Activated CD8-positive, alpha-beta memory T cell treated with anti-CD3 and anti-CD28 coated beads for 24 hours (primary cell): Measurements from ENCODE around the gene KAT2A.
A peak's percentile ranks its signal among the peaks of the same experiment; 100 is the strongest.

Experiments
- DNase-seq: peaks from one replicate; pipeline ENCODE4 v3.0.0-alpha.2; 2020

The KAT2A gene

GRCh38 chr17:42112552-42113176, 8.5 kb downstream of the KAT2A start, which contains the start of gene DHX58:
Gene DHX58, minus strand, starts transcription at chr17:42112714. Its CDS starts 822 bp downstream, at chr17:42111892.
- DNase-seq = peak; percentile 87

GRCh38 chr17:42111871-42112551, 9.2 kb downstream of the KAT2A start:
- peak; percentile 77 for DNase-seq

DNA sequence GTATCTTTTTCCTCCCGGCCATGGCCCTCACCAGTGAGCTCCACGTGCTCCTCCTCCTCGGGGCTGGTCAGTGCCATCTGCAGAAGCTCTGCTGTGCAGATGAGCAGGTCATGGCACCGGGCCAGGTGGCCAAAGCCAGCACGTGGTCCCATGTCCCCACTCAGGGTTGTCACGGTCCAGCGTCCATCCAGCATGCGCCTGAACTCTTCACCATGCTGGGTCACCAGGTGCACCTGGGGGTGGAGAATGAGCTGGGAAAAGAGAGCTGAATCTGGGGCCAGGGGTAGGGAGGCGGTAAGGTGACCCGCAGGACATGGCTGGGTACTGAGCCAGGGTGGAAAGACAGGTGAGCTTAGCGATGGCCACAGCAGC, 9.9 kb downstream of the KAT2A start:
- DNase-seq = no peak

DNA sequence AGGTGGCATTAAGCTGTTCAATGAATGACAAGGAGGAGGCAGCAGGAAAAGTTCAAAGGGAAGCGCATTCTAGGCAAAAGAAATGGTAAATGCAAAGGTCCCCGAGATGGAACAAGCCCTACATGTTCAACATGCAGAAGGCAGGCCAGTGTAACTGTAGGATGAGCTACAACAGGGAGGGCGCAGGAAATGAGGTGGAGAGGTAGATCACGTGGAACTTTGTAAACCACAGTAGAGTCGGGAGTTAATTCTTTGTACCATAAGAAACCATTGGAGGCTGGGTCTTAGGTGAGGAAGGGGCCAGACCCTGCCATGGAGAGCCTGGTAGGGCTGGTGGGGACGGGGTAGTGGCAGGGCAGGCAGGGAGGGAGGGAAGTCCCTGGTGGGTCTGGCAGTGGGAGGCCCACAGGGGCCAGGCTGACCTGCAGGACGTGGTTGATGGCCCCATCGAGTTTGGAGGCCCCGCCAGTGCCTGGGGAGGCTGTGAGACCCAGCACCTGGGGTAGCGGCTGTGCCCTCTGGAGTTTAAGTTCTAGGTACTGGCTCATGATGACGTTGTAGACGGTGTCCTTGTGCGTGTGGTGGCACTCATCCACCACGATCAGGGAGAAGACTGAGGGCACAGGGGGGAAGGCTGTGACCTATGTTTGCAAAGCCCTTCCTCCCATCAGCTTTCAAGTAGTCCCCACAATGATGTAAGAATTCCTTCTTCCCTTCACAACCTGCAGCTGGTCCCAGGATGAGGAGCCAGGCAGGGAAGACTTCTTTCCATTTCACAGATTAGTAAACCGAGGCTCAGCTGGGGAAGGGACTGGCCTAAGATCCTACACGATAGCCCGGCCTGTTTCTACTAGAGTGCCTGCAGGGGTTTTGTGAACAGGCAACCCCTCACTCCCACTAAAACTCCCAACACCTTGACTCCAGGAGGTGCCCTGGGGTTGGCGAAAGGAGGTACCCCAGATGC, 10.6 kb downstream of the KAT2A start:
- DNase-seq = no peak

- no peak for DNase-seq
These were observed 12.1 kb downstream of the KAT2A start for GRCh38 chr17:42109086-42109485.

GRCh38 chr17:42107597-42108576, 13.3 kb downstream of the KAT2A start:
- DNase-seq = peak; percentile 99

DNA sequence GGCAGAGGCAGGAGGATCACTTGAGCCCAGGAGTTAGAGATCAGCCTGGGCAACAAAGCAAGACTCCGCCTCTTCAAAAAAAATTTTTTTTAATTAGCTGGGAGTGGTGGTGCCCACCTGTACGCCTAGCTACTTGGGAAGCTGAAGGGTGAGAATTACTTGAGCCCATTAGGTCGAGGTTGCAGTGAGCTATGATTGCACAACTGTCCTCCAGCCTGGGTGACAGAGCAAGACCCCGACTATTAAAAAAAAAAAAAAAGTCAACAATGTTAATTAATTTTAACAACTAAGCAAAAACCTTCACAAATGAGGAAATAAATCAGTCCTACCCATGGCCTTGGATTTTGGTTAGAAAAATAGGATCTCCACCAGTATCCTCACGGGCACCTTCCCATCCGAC, 14.0 kb downstream of the KAT2A start:
- DNase-seq = no peak

DNA sequence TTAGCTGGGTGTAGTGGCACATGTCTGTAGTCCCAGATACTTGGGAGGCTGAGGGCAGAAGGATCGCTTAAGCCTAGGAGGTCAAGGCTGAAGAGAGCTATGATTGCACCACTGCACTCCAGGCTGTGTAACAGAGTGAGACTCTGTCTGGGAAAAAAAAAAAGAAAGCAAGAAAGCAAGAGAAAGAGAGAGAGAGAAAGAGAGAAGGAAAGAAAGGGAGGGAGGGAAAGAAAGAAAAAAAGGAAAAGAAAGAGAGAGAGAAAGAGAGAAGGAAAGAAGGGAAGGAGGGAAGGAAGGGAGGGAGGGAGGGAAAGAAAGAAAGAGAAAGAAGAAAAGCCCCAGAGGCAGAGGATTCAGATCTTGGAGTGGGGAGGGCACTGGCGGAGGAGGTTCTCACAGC, 15.2 kb downstream of the KAT2A start:
- no peak for DNase-seq

GRCh38 chr17:42104264-42104663, 16.9 kb downstream of the KAT2A start:
- DNase-seq = no peak

GRCh38 chr17:42103221-42103954, 17.8 kb downstream of the KAT2A start:
- no peak for DNase-seq

- peak; percentile 90 for DNase-seq
These were observed 19.5 kb downstream of the KAT2A start for GRCh38 chr17:42101513-42102292.

DNA sequence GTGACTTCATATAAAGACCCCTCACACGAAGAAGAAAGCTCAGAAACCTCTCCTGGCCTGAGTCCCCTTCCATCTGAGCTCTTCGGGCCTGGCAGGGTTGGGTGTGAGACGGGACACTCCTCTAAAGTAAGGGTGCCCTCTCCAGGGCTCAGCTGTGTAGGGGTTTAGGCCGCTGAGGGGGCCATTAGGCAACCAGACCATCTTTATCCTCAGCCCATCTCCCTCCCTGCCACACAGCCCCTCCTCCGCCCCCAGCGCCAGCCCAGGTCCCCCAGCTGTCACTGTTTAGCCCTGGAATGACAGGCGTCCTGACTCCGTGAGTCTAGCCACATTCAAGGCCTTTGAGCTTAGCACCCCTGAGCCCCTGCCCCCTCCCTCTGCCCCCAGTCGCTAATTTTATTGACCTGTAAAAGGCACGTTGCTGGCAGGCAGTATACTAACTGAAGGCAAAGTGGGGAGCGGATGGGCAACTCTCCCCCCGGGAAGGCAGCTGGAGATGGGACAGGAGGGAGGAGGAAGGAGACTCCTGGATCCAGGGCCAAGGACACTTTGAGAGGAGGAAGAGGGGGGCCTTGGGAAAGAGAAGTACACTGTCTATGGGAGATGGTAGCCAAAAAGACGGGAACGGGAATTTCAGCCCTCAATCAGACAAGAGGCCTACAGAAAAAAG, 22.3 kb downstream of the KAT2A start:
- DNase-seq = no peak

DNA sequence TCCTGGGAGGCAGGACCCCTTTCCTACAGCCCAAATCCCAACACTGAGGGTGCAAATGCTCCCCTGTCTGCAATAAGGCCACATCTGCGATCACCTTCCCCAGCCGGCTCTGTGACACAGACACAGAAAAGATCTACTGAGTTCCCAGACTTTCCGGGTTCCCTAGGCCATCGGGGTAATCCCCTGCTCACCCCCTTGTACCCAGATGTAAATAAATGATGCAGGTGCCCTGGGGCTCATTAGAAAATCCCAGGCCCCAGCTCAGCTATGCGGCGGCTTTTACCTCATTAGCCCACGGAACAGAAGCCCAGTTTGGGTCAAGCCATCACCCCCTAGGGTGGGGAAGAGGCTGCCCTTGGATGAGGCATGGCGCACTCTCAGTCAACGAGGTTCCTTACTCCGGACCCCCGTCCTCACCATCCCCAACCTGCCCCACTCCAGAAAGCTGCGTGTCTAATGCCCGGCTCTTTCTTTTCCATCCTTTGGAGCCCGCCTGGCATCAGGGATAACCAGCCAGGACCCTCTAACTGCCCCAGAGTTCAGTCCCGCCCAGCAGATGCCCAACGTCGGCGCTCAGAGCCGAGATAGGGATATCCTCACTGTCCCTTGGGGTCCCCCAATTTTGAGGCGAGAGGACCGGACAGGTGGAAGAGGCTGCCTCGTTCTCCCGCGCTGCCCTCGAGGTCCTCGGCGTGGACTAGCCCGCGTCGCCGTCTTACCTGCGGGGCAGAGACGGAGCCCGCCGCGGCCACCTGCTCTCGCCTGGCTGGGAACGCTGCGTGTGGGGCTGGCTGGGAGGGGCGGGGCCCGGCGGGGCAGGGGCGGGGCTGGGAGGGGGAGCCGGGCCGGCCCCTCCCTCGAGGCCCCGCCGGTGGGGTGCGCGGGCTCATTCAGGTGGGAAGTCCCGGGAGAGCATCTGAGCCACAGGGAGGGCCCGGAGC, 23.2 kb downstream of the KAT2A start, which contains the start of gene ZNF385C:
Gene ZNF385C (minus strand): TSS at position 783 of the 941 bp plus-strand sequence. CDS start 35,417 bp downstream, outside the sequence.
- peak; percentile 74 for DNase-seq

DNA sequence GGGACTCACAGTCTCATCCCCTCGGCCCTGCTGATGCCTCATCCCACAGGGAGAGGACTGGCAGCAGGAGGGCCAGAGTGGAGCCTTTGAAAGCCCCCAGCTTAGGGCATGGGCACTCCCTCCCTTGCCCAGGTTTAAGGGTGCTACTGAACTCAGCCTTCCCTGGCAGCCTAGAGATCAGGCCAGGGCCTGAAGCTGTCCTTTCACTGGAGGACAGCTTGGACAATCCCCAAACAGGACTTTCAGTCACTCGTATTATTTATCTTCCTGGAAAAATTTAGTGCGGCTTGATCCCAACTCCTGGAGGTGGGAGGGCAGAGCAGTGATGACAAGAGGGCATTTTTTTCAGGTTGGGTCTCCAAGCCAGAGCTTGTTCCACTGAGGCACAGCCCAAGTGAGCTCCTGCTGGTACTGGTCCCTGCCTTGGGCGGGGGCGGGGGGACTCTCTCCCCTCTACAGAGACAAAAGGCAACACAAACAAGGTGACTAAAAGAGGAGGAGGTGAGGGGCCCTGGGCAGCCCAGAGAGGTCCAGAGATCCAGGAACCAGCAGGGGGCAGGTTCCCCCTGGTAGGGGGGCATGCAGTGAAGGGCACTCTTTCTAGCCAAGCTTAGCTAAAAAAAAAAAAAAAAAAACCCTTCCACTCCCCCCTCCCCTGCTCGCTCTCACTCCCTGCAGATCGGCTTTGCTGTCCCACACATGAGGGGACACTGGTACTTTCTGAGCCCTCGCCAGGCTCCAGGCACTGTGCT, 24.6 kb downstream of the KAT2A start:
- DNase-seq = no peak

DNA sequence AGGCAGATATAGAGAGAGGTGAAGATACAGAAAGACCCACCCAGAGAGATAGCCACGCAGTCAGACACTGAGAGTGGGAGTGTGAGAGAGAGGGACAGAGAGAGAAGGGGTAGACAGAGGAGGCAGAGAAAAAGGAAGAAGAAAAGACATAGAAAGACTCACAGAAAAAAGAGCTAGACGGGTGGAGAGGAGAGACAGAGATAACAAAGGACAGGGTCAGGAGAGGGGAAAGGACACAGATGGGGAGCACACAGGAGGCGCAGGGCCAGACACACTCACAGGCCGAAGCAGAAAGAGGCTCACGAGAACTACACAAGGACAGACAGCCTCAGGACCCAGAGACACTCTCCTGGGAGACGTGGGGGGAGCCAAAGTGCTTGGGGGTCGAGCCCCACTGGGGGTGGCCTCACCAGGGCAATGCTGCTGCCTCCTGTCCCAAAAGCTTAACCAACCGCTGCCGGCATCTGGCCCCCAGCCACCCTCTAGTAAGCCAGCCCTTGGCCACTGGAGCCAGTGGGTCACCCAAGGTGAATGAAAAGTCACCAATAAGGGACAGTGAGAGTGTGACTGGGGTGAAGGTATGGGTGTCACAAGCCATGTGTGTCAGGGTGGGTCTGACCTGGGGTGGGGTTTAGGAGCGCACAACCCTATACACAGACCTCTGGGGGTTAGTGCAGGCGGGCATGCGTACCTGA, 26.6 kb downstream of the KAT2A start:
- DNase-seq = no peak

DNA sequence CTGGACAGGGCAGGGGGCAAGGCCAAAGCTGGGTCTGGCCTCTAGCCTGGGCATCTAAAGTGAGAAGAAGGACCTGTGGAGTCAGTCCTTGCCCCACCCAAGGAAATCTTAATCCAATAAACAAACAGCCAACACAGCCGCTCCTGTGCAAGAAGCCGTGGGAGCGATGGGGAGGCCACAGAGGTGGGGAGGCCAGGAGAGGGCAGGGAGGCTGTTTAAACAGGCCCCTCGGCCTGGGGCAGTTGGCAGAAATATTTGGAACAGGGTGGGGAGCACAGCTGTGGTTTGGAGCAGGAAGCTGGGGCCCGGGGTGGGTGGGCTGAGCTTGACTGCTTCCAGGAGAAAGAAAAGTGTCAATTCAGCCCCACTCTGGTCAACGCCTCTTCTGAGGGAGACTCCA, 28.2 kb downstream of the KAT2A start:
- DNase-seq = no peak
